Measurements from ENCODE around the gene SPRED3.

DNA sequence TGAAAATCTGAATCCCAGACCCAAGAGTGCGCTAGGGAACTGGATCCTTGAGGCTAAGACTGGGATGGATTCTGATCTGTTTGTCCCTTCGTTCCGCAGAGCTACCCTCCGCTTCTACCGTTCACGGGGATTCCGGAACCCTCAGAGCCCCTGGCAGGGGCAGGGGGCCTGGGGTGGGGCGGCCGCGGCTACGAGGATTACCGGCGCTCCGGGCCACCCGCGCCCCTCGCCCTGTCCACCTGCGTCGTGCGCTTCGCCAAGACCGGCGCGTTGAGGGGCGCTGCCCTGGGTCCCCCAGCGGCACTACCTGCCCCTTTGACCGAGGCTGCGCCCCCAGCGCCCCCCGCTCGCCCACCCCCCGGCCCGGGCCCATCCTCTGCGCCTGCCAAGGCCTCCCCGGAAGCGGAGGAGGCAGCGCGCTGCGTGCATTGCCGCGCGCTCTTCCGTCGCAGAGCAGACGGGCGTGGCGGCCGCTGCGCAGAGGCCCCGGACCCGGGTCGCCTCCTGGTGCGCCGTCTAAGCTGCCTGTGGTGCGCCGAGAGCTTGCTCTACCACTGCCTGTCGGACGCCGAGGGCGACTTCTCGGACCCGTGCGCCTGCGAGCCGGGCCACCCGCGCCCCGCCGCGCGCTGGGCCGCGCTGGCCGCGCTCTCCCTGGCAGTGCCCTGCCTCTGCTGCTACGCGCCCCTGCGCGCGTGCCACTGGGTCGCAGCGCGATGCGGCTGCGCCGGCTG, 7.1 kb downstream of the SPRED3 start:
- no peak for TF ChIP-seq SMARCE1 (IDR thresholded peaks at IDR 0.05)
- TF ChIP-seq, protein P1, sequence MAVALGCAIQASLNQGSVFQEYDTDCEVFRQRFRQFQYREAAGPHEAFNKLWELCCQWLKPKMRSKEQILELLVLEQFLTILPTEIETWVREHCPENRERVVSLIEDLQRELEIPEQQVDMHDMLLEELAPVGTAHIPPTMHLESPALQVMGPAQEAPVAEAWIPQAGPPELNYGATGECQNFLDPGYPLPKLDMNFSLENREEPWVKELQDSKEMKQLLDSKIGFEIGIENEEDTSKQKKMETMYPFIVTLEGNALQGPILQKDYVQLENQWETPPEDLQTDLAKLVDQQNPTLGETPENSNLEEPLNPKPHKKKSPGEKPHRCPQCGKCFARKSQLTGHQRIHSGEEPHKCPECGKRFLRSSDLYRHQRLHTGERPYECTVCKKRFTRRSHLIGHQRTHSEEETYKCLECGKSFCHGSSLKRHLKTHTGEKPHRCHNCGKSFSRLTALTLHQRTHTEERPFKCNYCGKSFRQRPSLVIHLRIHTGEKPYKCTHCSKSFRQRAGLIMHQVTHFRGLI (CRISPR knock-in tag; IDR thresholded peaks at IDR 0.05) = no peak
- TF ChIP-seq, protein P2, sequence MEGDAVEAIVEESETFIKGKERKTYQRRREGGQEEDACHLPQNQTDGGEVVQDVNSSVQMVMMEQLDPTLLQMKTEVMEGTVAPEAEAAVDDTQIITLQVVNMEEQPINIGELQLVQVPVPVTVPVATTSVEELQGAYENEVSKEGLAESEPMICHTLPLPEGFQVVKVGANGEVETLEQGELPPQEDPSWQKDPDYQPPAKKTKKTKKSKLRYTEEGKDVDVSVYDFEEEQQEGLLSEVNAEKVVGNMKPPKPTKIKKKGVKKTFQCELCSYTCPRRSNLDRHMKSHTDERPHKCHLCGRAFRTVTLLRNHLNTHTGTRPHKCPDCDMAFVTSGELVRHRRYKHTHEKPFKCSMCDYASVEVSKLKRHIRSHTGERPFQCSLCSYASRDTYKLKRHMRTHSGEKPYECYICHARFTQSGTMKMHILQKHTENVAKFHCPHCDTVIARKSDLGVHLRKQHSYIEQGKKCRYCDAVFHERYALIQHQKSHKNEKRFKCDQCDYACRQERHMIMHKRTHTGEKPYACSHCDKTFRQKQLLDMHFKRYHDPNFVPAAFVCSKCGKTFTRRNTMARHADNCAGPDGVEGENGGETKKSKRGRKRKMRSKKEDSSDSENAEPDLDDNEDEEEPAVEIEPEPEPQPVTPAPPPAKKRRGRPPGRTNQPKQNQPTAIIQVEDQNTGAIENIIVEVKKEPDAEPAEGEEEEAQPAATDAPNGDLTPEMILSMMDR (IDR thresholded peaks at IDR 0.05 in 2 of 3, conservative IDR thresholded peaks at IDR 0.05 in 1 of 3; ENCODE audit: insufficient read depth in 2 of 3, low read depth in 1 of 3, low read length in 3 of 3) = no peak
- no peak for TF ChIP-seq USF1 (CRISPR knock-in tag; IDR thresholded peaks at IDR 0.05)
- no peak for TF ChIP-seq POLR2A (conservative IDR thresholded peaks at IDR 0.05)
- TF ChIP-seq CREM (IDR thresholded peaks at IDR 0.05; ENCODE audit: low read depth) = no peak
- TF ChIP-seq EP400 (IDR thresholded peaks at IDR 0.05) = no peak
- no peak for TF ChIP-seq ZNF431 (CRISPR knock-in tag; IDR thresholded peaks at IDR 0.05)
- no peak for TF ChIP-seq STAG1 (CRISPR knock-in tag; IDR thresholded peaks at IDR 0.05; ENCODE audit: borderline replicate concordance)
- TF ChIP-seq, protein P3, sequence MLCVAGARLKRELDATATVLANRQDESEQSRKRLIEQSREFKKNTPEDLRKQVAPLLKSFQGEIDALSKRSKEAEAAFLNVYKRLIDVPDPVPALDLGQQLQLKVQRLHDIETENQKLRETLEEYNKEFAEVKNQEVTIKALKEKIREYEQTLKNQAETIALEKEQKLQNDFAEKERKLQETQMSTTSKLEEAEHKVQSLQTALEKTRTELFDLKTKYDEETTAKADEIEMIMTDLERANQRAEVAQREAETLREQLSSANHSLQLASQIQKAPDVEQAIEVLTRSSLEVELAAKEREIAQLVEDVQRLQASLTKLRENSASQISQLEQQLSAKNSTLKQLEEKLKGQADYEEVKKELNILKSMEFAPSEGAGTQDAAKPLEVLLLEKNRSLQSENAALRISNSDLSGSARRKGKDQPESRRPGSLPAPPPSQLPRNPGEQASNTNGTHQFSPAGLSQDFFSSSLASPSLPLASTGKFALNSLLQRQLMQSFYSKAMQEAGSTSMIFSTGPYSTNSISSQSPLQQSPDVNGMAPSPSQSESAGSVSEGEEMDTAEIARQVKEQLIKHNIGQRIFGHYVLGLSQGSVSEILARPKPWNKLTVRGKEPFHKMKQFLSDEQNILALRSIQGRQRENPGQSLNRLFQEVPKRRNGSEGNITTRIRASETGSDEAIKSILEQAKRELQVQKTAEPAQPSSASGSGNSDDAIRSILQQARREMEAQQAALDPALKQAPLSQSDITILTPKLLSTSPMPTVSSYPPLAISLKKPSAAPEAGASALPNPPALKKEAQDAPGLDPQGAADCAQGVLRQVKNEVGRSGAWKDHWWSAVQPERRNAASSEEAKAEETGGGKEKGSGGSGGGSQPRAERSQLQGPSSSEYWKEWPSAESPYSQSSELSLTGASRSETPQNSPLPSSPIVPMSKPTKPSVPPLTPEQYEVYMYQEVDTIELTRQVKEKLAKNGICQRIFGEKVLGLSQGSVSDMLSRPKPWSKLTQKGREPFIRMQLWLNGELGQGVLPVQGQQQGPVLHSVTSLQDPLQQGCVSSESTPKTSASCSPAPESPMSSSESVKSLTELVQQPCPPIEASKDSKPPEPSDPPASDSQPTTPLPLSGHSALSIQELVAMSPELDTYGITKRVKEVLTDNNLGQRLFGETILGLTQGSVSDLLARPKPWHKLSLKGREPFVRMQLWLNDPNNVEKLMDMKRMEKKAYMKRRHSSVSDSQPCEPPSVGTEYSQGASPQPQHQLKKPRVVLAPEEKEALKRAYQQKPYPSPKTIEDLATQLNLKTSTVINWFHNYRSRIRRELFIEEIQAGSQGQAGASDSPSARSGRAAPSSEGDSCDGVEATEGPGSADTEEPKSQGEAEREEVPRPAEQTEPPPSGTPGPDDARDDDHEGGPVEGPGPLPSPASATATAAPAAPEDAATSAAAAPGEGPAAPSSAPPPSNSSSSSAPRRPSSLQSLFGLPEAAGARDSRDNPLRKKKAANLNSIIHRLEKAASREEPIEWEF (CRISPR knock-in tag; IDR thresholded peaks at IDR 0.05) = no peak
- TF ChIP-seq PHF8 (IDR thresholded peaks at IDR 0.05; ENCODE audit: borderline replicate concordance, low read length) = no peak
- no peak for TF ChIP-seq NR3C1 (CRISPR knock-in tag; IDR thresholded peaks at IDR 0.05)
- TF ChIP-seq BHLHE40 (IDR thresholded peaks at IDR 0.05; ENCODE audit: low read length) = no peak
- TF ChIP-seq BRF2 (IDR thresholded peaks at IDR 0.05; ENCODE audit: borderline replicate concordance, insufficient read depth, insufficient read length) = no peak
